HS-27A (cell line): Measurements from ENCODE around the gene RGP1.

Source experiments
- DNase-seq: peaks from one replicate; pipeline ENCODE4 v3.0.0-alpha.2; 2012; ENCODE audit warnings: low read depth, missing footprints

RGP1 gene

GRCh38 chr9:35745569-35745968 is 3.5 kb upstream of the RGP1 start:
- no peak for DNase-seq

GRCh38 chr9:35746583-35746982 is 2.5 kb upstream of the RGP1 start:
- no peak for DNase-seq

GRCh38 chr9:35748242-35748857 is 737 bp upstream of the RGP1 start:
- no peak for DNase-seq

GRCh38 chr9:35749515-35750255 is 598 bp downstream of the RGP1 start:
- DNase-seq, result no peak

- DNase-seq, result no peak
Observed at GRCh38 chr9:35750256-35750531, 1.1 kb downstream of the RGP1 start.

GRCh38 chr9:35753466-35753865 is 4.4 kb downstream of the RGP1 start:
- DNase-seq, result no peak

GRCh38 chr9:35754264-35754663 is 5.2 kb downstream of the RGP1 start, which contains the start of gene MSMP:
TSS of gene MSMP (minus strand) at chr9:35754276. CDS start at chr9:35754129, 147 bp downstream.
- DNase-seq, result no peak

GRCh38 chr9:35755071-35755470 is 6.0 kb downstream of the RGP1 start:
- DNase-seq, result no peak

- no peak for DNase-seq
Observed at GRCh38 chr9:35756275-35757225, 7.5 kb downstream of the RGP1 start.

- no peak for DNase-seq
Observed at GRCh38 chr9:35757226-35757891, 8.3 kb downstream of the RGP1 start.

GRCh38 chr9:35757892-35758275 is 8.8 kb downstream of the RGP1 start:
- no peak for DNase-seq

GRCh38 chr9:35758475-35759050 is 9.5 kb downstream of the RGP1 start:
- no peak for DNase-seq

GRCh38 chr9:35759795-35760194 is 10.7 kb downstream of the RGP1 start:
- DNase-seq, result no peak

GRCh38 chr9:35760651-35761050 is 11.6 kb downstream of the RGP1 start:
- DNase-seq, result no peak

- no peak for DNase-seq
Observed at GRCh38 chr9:35763181-35763580, 14.1 kb downstream of the RGP1 start.

GRCh38 chr9:35763803-35764202 is 14.7 kb downstream of the RGP1 start:
- DNase-seq, result no peak

- no peak for DNase-seq
Observed at GRCh38 chr9:35766997-35767396, 17.9 kb downstream of the RGP1 start.

GRCh38 chr9:35767458-35767857 is 18.4 kb downstream of the RGP1 start:
- no peak for DNase-seq

GRCh38 chr9:35769763-35770162 is 20.7 kb downstream of the RGP1 start:
- DNase-seq, result no peak

GRCh38 chr9:35771075-35771433 is 22.0 kb downstream of the RGP1 start:
- no peak for DNase-seq

- DNase-seq, result no peak
Observed at GRCh38 chr9:35771534-35771933, 22.4 kb downstream of the RGP1 start.

- DNase-seq, result no peak
Observed at GRCh38 chr9:35771943-35772342, 22.9 kb downstream of the RGP1 start.
